H9 (cell line): ENCODE measurements around the gene RASA2. TPM values are rescaled to one million over a fixed set of nuclear protein-coding genes. Genes with fewer than 3 reads are reported as not detected.

Source experiments
- DNase-seq: peaks from one replicate; pipeline ENCODE4 v3.0.0-alpha.2; 2017
- H2AFZ ChIP-seq: one replicate; pipeline ENCODE4 v1.6.1; 2013; ENCODE audit warnings: mild to moderate bottlenecking, low read length, control low read depth, moderate library complexity
- H2AK5ac ChIP-seq: 2 replicates; pipeline ENCODE4 v1.6.1; 2013; ENCODE audit warnings: low read length, control low read depth, mixed read lengths; ENCODE audit not compliant: insufficient read length
- H2BK120ac ChIP-seq: one replicate; pipeline ENCODE4 v1.6.1; 2013; ENCODE audit warnings: low read depth, mild to moderate bottlenecking, low read length, control low read depth, inconsistent platforms; ENCODE audit not compliant: poor library complexity, severe bottlenecking
- H2BK12ac ChIP-seq: 2 replicates; pipeline ENCODE4 v1.6.1; 2013; ENCODE audit warnings: low read length, control low read depth, mixed read lengths, low read depth; ENCODE audit not compliant: insufficient read length
- H2BK15ac ChIP-seq: 2 replicates; pipeline ENCODE4 v1.6.1; 2013; ENCODE audit warnings: low read depth, low read length, control low read depth
- H2BK20ac ChIP-seq: one replicate; pipeline ENCODE4 v1.6.1; 2013; ENCODE audit warnings: low read depth, mild to moderate bottlenecking, low read length, control low read depth, inconsistent platforms; ENCODE audit not compliant: poor library complexity, severe bottlenecking
- H2BK5ac ChIP-seq: 2 replicates; pipeline ENCODE4 v1.6.1; 2013; ENCODE audit warnings: low read length, control low read depth, mixed read lengths; ENCODE audit not compliant: insufficient read length
- H3K14ac ChIP-seq: 2 replicates; pipeline ENCODE4 v1.6.1; 2013; ENCODE audit warnings: low read length, control low read depth; ENCODE audit not compliant: insufficient read depth
- H3K18ac ChIP-seq: 2 replicates; pipeline ENCODE4 v1.6.1; 2013; ENCODE audit warnings: low read depth, mild to moderate bottlenecking, mixed read lengths, low read length, control low read depth; ENCODE audit not compliant: insufficient read length
- H3K23ac ChIP-seq: 2 replicates; pipeline ENCODE4 v1.6.1; 2013; ENCODE audit warnings: low read length, control low read depth, mixed read lengths, low read depth; ENCODE audit not compliant: insufficient read length
- H3K23me2 ChIP-seq: 2 replicates; pipeline ENCODE4 v1.6.1; 2013; ENCODE audit warnings: low read depth, mild to moderate bottlenecking, mixed read lengths, low read length, control low read depth; ENCODE audit not compliant: insufficient read length, poor library complexity, severe bottlenecking
- H3K27ac ChIP-seq: 2 replicates; pipeline ENCODE4 v1.5.1; 2013; ENCODE audit warnings: low read length, control low read depth, mixed read lengths, low read depth; ENCODE audit not compliant: insufficient read length
- H3K27me3 ChIP-seq: 2 replicates; pipeline ENCODE4 v1.6.1; 2013; ENCODE audit warnings: low read length, control low read depth, inconsistent platforms; ENCODE audit not compliant: insufficient read depth
- H3K4ac ChIP-seq: 2 replicates; pipeline ENCODE4 v1.6.1; 2013; ENCODE audit warnings: low read depth, mild to moderate bottlenecking, control low read depth, inconsistent platforms, low read length, moderate library complexity
- H3K4me1 ChIP-seq: 2 replicates; pipeline ENCODE4 v1.6.1; 2013; ENCODE audit warnings: low read length, control low read depth, inconsistent platforms; ENCODE audit not compliant: insufficient read depth
- H3K4me2 ChIP-seq: 2 replicates; pipeline ENCODE4 v1.6.1; 2013; ENCODE audit warnings: low read length, control low read depth, mixed read lengths; ENCODE audit not compliant: insufficient read length, insufficient read depth
- H3K56ac ChIP-seq: 2 replicates; pipeline ENCODE4 v1.6.1; 2013; ENCODE audit warnings: low read depth, mild to moderate bottlenecking, mixed read lengths, low read length, control low read depth; ENCODE audit not compliant: insufficient read length
- H3K79me1 ChIP-seq: 2 replicates; pipeline ENCODE4 v1.6.1; 2013; ENCODE audit warnings: low read depth, mild to moderate bottlenecking, moderate library complexity, low read length, control low read depth, inconsistent platforms; ENCODE audit not compliant: insufficient read depth, poor library complexity, severe bottlenecking
- H3K79me2 ChIP-seq: 2 replicates; pipeline ENCODE4 v1.6.1; 2013; ENCODE audit warnings: low read length, control low read depth, inconsistent platforms; ENCODE audit not compliant: insufficient read depth
- H3K9ac ChIP-seq: 2 replicates; pipeline ENCODE4 v1.6.1; 2013; ENCODE audit warnings: low read length, control low read depth, mixed read lengths; ENCODE audit not compliant: insufficient read length; ENCODE audit errors: extremely low read depth
- H3K9me3 ChIP-seq: one replicate; pipeline ENCODE4 v1.6.1; 2013; ENCODE audit warnings: low read depth, low read length, inconsistent platforms; ENCODE audit not compliant: control insufficient read depth
- H3T11ph ChIP-seq: one replicate; pipeline ENCODE4 v1.6.1; 2013; ENCODE audit warnings: mild to moderate bottlenecking, low read length, control low read depth, inconsistent platforms
- H4K20me1 ChIP-seq: one replicate; pipeline ENCODE4 v1.6.1; 2013; ENCODE audit not compliant: control insufficient read depth, insufficient read length, insufficient read depth
- H4K5ac ChIP-seq: 2 replicates; pipeline ENCODE4 v1.6.1; 2013; ENCODE audit warnings: low read depth, mild to moderate bottlenecking, mixed read lengths, low read length, control low read depth; ENCODE audit not compliant: insufficient read length
- H4K8ac ChIP-seq: replicated peaks from 2 replicates; pipeline ENCODE4 v1.6.1; 2013; ENCODE audit warnings: low read length, control low read depth, mixed read lengths, low read depth; ENCODE audit not compliant: insufficient read length
- H4K91ac ChIP-seq: 2 replicates; pipeline ENCODE4 v1.6.1; 2013; ENCODE audit warnings: low read depth, mild to moderate bottlenecking, moderate library complexity, mixed read lengths, low read length, control low read depth; ENCODE audit not compliant: insufficient read length
- H3K27ac Mint-ChIP-seq, 3 experiments: 2 replicates in 2 of 3; 3 replicates in 1 of 3; pipeline ENCODE4 v1.8.0; 2020 to 2021; ENCODE audit warnings: mixed read lengths in 3 of 3, mild to moderate bottlenecking in 1 of 3, moderate library complexity in 1 of 3
- H3K27me3 Mint-ChIP-seq: 2 replicates; pipeline ENCODE4 v1.8.0; 2021; ENCODE audit warnings: low read depth, mild to moderate bottlenecking, moderate library complexity, mixed read lengths
- H3K36me3 Mint-ChIP-seq, 3 experiments: 2 replicates in 2 of 3; 3 replicates in 1 of 3; pipeline ENCODE4 v1.8.0; 2020 to 2021; ENCODE audit warnings: low read depth in 3 of 3, mixed read lengths in 3 of 3; ENCODE audit not compliant: insufficient read depth in 1 of 3
- H3K4me1 Mint-ChIP-seq, 2 experiments: 2 replicates each; pipeline ENCODE4 v1.8.0; 2020; ENCODE audit warnings: mixed read lengths in 2 of 2
- H3K4me3 Mint-ChIP-seq, 2 experiments: 2 replicates in 1 of 2; 3 replicates in 1 of 2; pipeline ENCODE4 v1.8.0; 2020 to 2021; ENCODE audit warnings: mild to moderate bottlenecking in 2 of 2, mixed read lengths in 2 of 2, moderate library complexity in 1 of 2
- H3K9me3 Mint-ChIP-seq, 2 experiments: 2 replicates in 1 of 2; 3 replicates in 1 of 2; pipeline ENCODE4 v1.8.0; 2020; ENCODE audit warnings: mild to moderate bottlenecking in 2 of 2, mixed read lengths in 2 of 2, moderate library complexity in 1 of 2
- WGBS: extraction: QIAGEN DNeasy Blood & Tissue Kit; methylation state at CpG from one replicate; pipeline ENCODE4 v1.1.7; 2013; ENCODE audit warnings: missing lambda C conversion rate, low lambda C conversion rate, mixed read lengths; ENCODE audit not compliant: insufficient read length; ENCODE audit errors: extremely low coverage; 5-methylcytosine and 5-hydroxymethylcytosine counted together
- total RNA-seq: library from RNA; stranded (reverse); gene quantifications from 2 replicates; pipeline ENCODE4 v1.2.1, GENCODE V29; 2021
- TF ChIP-seq, protein P1 (sequence below): fragments of 200-600 bp; sonication (generic); conservative IDR thresholded peaks from 3 replicates; pipeline ENCODE4 v1.8.0; 2021; ENCODE audit warnings: antibody characterized with exemption, mild to moderate bottlenecking

Gene RASA2
- total RNA-seq, 1 experiment from 2014 or later: 24.4 TPM

GRCh38 chr3:141663993-141664392, 177.2 kb downstream of the RASA2 start:
- Histone ChIP-seq H3K79me1 (no peaks in the 10 kb centered on the region), H4K5ac (no peak overlapping the region), H3T11ph (no peak overlapping the region), H3K18ac (no peak overlapping the region), H3K23ac (no peak overlapping the region), H3K4me1 (no peaks in the 10 kb centered on the region; the same call in 1 of the 2 replicates), H3K56ac (no peak overlapping the region), H3K9ac (no peak overlapping the region), H2BK15ac (no peak overlapping the region), H2BK120ac (no peak overlapping the region), H2AK5ac (no peak overlapping the region), H3K79me2 (no peaks in the 10 kb centered on the region), H3K23me2 (peaks cover 10% of the 10 kb centered on the region), H3K27me3 (peaks cover 3% of the 10 kb centered on the region; the same call in 1 of the 2 replicates), H3K27ac (no peak overlapping the region), H3K9me3 (no peaks in the 10 kb centered on the region), H4K91ac (no peak overlapping the region), H2BK20ac (no peak overlapping the region), H3K4ac (no peak overlapping the region), H4K20me1 (no peaks in the 10 kb centered on the region), H2BK12ac (no peak overlapping the region), H3K4me2 (no peak overlapping the region), H4K8ac (no peak overlapping the region), H2AFZ (no peak overlapping the region), H3K14ac (no peak overlapping the region), H2BK5ac (no peak overlapping the region)
- TF ChIP-seq, protein P1, sequence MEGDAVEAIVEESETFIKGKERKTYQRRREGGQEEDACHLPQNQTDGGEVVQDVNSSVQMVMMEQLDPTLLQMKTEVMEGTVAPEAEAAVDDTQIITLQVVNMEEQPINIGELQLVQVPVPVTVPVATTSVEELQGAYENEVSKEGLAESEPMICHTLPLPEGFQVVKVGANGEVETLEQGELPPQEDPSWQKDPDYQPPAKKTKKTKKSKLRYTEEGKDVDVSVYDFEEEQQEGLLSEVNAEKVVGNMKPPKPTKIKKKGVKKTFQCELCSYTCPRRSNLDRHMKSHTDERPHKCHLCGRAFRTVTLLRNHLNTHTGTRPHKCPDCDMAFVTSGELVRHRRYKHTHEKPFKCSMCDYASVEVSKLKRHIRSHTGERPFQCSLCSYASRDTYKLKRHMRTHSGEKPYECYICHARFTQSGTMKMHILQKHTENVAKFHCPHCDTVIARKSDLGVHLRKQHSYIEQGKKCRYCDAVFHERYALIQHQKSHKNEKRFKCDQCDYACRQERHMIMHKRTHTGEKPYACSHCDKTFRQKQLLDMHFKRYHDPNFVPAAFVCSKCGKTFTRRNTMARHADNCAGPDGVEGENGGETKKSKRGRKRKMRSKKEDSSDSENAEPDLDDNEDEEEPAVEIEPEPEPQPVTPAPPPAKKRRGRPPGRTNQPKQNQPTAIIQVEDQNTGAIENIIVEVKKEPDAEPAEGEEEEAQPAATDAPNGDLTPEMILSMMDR: no peak
- Mint-ChIP-seq H3K4me3 (no peak overlapping the region), H3K36me3 (peaks cover 5 to 17% (median 8%) of the 10 kb centered on the region in 3 experiments; a peak in 6 of 7 replicates), H3K27ac (peak overlapping the region in 1 of 3 experiments; percentile 62; a peak in 2 of 7 replicates), H3K27me3 (peaks cover 23% of the 10 kb centered on the region), H3K4me1 (peaks cover 23% of the 10 kb centered on the region in 2 experiments), H3K9me3 (peaks cover 10 to 20% of the 10 kb centered on the region in 2 experiments)
- DNase-seq: no peak
- WGBS: no CpG with 5 or more reads among the region's 8 CpGs

Other genes starting within 250 kb of the RASA2 start
- 12.7 and 14.6 TPM in 2 replicates for gene ZBTB38, start 118.5 kb upstream of the RASA2 start, total RNA-seq